HG02759 (cell line): Measurements from ENCODE around the gene TTC6.
"Not testable (repeated sequence)": the region's sequence is repeated elsewhere in the genome, so short reads cannot be mapped to it uniquely, and the experiment has no call there.

Source experiments
- ATAC-seq: cut with Tn5 transposase; IDR thresholded peaks from one replicate; pipeline ENCODE4 v1.9.1; 2021; ENCODE audit warnings: mild to moderate bottlenecking, moderate library complexity; ENCODE audit not compliant: unreplicated experiment

Gene TTC6, protein sequence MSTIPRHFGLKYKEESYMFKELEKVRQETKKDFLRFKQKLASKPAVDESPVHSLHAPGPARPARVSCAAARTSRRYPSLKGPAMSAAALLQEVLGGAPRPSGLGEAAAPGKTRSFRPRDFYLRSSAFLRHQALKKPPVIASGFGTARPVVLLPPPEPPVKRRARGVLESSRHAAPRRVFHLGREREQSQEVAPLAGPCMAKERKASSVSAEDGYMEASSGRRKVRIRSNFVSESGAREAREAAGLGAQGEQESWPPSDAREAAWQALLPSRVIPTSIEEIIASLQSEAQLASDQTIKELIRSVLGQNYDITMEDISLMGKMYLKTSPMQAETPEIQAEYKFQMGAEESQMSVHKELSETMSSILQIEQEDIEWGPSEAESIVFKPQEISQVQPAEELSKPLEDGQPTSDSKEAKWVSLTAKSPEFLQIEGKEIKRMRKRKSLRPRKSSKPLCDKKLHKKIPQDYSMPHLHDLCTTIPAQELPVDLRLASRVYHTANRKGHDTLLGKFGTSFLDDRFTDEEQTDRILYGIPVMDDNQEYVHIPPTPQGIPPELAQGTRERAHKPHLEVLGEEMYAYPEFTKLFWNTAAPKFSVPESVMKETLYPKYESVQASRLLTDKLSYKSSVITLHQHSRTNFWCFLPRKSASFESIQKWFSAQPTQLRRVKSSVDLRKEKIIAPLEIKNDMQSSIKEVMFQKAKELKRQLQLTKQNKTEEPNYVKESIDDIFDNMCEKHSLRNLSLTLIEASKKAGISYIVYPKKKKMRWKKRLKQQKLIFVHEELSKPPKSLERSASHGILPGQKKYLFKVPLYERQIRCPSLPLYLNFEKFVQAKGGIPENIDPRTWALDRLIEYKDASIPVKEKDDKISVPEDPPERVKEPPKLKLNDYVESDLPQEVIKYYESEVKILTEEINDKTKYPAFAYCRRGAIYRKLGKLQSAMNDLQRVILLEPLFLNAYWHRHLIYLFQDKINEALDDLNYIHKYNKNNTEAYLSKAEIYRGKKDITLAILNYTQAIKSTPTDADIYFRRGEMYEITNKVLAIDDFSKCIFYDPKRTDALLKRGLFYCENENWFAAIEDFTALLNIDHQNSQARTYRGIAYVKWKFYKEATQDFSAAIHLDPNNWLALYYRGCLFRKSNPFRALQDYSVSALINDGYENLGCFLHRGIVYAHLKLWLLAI (N-terminal part only)

DNA sequence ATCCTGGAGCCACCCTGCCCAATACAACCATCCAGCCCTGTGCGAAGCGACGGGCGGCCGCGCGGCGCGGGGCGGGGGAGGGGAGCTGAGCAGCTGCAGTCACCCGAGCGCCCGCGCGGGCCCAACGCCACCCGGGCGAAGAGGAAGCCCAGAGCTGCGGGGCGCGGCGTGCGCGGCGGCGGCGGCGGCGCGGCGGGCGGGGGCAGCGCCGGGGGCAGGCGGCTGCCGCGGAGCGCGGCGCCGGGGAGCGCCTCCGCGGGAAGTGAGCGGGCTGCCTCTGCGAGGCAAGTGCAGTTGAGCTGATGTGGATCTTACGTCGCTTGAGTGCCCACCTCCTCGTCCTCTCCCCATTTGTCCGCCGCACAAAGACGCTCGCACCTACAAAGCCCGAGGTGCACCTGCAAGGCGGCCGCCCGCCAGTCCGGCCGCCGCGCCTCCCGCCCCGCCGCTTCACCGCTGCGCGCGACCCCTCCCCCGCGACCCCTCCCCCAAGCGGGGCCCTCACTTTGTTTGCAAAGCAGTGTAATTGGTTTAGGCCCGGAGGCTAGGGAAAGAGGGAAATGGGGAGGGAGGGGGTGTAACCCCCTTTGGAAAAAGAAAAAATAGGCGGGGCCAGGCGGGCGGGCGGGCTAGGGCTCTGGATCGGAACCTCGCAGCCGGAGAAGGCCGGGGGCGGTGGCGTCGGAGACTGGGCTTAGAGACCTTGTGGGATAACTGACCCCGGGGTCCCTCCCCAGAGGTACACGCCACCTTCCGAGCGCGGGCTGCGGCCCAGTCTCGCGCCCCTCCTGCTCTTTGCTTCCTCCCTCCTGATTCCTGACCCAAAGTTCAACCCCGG lies at the start of gene TTC6, which contains the start of gene FOXA1:
TTC6 (plus strand) TSS at position 659 of the 838 bp plus-strand sequence. CDS start 26,436 bp downstream, outside the sequence.
FOXA1 (minus strand) TSS at position 279 of the 838 bp plus-strand sequence; CDS start at position 2, 277 bp downstream.
- no peak for ATAC-seq

DNA sequence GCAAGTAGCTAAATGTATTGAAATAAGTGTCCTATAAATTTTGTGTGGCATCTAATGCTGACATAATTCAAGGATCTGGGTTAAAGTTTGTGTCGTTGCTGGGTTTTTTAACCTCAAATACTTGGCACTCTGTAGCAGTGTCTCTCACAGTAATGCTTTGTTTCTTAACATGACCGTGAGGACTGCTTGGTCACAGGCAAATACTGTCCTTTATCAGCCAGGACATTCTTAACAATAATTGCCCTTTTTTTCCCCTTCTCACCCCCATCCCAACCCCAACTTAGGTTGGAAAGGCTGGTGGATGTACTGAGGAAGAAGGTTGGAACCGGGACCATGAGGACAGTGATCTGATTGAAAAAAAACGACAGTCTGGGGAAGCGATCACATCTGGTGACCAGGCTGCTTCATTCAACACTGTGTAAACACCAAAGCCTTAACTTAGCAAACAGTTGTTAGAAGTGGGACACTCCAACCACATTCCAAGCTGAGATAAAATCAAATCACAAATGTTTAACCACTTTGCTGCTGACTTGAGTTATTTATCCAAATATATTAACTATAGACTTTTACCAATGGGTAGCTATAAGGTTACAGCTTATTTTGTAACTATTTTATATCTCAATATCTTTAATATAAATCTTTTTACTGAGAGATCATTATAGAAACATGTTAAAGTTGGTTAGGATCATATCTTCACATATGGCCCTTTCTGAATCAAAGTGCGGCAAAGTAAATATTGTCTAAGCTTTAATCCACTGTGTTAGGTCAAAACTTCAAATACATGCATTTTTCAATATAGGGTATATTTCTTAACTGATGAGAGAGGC lies 48.6 kb upstream of the TTC6 start:
- ATAC-seq, result no peak

DNA sequence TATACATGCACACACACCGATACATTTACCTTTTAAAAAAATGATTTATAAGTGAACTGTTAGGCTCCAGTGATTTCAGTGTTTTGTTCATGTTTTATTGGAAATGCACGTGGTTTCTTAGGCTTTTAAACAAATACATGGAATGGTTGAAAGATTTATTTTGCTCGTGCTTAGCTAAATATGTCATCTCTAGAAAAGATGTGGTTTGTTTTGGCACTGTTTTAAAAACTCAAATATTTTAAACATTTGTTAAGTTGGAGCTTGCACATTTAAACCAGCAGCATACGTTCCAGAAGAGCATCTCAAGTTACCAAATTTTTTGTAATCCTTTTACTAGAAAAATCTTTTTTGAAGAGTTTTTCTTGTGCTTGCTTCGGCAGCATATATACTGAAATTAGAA lies 44.9 kb upstream of the TTC6 start:
- ATAC-seq, result no peak

DNA sequence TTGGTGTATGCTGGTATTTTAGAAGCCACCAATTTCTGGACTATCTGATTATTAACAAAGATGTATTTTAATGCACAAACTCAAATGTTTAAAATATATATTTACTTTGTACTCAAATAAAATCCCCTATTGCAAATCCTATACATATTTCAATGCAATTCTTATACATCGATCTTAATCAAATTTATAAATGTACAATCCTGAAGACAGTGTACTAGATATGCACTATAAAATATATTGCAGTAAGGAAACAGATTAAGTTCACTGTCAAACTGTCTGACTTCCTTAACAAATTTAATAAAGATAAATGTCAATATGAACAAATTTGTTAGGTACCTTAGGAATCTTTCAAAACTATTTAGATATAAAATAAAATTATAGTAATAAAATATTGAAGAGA lies 44.3 kb upstream of the TTC6 start:
- no peak for ATAC-seq

DNA sequence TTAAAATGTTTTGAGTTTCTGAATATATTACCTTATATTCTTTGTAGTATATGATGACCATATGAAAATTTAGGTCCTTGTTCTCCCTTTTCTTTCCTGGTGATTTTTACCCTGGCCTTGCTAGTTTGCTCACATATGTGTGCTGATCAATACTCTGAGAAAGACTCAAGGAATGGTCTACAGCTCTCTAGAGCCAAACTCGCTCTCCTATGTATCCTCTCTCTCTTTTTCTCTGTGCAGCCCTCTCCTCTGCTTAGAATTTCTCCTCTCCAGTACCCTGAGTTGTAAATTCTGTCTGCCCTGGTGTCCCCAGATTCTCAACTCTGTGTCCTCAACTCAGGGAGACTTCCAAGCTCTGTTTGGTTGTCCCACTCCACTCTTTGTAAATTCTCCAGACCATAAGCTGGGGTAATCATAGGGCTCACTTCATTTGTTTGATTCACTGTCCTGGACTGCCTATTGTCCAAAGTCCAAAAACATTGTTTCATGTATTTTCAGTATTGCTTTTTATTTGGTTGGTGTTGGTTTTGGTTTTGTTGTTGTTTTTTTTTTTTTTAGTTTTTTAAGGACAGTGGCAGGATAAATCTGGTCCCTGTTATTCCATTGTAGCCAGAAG lies 41.4 kb upstream of the TTC6 start:
- no peak for ATAC-seq

DNA sequence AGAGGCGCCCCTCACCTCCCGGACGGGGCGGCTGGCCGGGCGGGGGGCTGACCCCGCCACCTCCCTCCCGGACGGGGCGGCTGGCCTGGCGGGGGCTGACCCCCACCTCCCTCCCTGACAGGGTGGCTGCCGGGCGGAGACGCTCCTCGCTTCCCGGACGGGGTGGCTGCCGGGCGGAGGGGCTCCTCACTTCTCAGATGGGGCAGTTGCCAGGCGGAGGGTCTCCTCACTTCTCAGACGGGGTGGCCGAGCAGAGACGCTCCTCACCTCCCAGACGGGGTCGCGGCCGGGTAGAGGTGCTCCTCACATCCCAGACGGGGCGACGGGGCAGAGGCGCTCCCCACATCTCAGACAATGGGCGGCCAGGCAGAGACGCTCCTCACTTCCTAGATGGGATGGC lies 39.8 kb upstream of the TTC6 start:
- ATAC-seq, result not testable (repeated sequence)

DNA sequence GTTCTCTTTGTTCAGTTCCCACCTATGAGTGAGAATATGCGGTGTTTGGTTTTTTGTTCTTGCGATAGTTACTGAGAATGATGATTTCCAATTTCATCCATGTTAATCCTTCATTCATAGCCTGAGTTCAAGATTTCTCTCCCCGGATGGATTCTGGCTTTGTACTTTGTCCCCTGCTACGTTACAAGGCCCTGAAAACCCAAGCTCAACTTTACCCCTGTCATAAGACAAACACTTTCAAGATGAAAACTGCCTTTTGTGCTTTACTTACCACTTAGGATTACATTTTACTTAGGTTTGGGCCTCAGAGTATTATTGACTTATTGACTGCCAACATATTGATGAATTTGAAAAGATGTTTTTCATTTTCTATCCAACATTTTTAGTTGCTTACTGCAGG lies 36.7 kb upstream of the TTC6 start:
- ATAC-seq, result no peak

DNA sequence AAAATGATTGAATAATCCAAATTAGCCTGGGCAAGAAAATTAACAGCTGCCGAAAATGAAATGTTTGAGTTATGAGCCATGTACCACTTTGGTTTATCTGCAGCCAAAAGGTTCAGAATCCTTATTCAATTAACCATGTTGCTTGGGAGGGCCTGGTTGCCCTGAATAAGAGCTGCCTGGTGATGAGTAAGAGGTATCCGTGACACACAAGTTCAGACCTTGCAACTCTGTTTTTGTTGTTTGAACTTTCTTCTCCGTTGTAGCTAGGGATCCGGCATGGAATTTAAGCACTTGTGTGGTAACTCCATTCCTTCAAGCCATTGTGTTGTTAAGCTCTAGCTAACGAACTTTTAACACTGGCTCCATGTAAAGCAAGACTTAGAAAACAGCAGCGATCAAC lies 36.0 kb upstream of the TTC6 start:
- ATAC-seq, result no peak

DNA sequence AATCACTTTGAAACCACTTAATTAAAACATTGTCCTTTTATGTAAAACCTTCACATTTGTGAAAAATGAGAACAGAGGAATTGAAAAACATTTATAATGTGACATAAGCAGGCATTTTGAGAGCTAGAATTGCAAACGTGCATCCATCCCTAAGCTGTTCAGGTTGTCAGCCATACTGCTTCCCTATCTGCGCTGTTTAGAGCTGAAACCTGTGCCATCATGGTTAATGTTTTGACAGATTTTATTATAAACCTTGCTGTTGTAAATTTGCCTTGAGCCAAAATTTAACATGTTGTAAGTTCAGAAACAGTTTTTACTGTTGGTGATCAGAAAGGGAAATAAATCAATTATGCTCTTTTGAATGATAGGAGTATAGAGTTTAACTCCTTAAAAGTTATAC lies 32.2 kb upstream of the TTC6 start:
- no peak for ATAC-seq

DNA sequence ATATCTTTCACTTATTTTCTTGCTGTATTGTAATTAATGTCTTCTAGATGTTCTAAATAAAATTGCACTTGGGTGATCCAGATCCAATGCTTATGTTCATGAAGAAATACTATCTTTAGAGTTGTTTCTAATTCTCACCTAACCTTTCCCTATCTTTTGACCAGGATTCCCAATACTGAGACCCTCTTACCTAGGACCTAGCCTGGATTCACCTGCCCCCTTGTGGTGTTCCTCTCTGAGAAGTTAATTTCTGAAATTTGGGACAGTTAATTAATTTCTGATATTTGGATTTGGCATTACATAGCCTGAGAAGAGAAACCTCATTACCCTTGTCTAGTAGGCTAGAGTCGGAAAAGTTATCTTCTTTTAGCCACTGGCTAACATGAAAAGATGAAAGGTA lies 29.9 kb upstream of the TTC6 start:
- no peak for ATAC-seq

DNA sequence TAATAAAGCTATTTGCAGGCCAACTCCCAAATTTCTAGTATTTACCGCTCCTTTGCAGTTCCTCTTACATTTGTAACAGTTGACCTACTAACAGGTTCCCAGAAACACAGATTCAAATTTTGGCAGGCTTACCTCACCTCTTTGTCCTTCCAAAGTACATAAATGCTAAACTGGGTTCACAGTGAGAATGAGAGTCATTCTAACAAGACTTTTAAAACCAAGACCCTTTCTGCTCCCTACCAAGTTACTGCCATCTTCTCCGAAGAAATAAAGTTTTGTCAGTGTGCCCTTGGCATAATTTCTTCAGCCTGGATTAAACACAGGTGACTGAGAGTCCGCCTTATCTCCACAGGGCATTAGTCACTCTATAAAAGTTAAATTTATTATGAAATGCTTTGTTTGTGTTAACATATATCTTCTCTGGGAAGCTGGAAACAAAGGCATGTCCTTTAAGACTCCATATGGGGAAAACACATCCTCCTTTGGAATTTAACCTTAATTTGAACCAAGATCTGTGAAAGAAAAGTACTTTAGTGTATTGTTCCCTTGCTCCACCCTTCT lies 28.5 kb upstream of the TTC6 start:
- no peak for ATAC-seq

DNA sequence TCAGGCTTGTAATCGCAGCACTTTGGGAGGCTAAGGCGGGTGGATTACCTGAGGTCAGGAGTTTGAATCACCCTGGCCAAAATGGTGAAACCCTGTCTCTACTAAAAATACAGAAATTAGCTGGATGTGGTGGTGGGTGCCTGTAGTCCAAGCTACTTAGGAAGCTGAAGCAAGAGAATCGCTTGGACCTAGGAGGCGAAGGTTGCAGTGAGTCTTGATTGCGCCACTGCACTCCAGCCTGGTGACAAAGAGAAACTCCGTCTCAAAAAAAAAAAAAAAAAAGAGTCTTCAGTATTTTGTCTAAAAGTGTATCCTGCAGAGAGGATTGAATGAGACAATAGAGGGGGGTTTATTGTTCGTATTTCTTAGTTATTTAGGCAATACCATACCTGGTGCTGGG lies 25.7 kb upstream of the TTC6 start:
- ATAC-seq, result no peak

DNA sequence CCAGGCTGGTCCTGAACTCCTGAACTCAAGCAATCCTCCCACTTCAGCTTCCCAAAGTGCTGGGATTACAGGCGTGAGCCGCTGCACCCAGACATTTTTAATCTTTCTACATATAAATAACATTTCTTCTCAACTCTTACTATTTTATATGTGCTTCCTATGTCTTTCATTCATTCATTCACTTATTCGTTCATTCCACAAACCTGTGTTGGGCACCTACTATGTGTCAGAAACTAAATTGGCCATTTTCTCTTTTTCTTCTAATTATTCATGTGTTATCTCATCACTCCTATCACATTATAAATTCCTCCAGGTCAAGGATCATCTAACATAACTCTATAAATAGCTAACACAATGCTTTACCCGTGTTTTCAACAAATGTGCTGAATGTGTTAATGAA lies 24.0 kb upstream of the TTC6 start:
- no peak for ATAC-seq

DNA sequence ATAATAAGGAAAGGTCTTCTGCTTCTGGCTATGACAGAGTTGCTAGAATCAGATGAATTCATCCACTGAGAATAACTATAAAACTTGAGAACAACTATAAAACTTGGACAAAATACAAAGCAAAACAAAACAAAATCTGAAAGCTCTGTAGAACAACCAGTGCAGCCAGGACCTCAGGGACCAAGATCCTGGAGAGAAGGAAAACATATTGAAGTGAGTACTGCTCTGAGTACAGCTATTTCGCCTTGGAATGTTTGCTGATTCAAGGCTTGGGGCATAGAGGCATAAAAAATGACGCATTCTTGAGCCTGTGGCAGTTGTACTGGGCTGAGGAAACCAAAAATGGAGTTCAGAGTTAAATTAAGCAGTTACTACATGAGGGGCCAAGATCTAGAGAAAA lies 22.1 kb upstream of the TTC6 start:
- ATAC-seq, result no peak

DNA sequence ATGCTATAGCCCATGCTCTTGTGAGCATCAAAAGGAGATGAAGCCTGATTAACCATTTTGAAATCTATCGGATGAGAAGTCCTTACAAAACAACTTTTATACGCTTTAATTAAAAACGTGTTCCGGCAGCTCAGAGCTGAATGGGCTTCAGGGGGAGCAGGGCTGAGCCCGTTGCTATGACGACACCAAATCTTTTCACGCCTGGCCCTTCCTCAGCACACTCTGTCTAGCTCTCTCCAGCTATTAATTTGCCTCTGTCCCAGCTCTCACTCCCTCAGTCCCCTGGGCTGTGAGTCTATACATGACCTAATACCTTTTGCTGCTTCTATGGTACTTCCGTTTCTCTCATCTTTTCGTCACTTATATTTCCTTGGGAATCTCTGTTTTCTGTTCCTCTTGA lies 16.2 kb upstream of the TTC6 start:
- no peak for ATAC-seq

DNA sequence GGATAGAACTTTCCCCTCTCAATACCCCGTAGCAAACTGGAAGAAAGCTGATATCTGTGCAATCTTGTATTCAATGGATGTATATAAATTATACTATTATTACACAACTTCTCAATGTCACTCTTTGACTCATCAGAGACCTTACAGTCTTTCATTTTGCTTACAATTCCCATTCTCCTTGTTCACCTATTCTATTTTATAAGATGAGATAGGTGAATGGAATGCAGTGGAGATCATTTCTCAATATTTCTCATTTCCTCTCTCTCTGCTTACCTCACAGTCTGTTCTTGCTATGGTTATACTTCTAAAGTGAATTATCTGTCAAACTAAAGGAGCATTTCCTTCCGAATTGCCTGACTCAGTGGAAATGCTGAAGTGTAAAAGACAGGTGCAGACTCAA lies 15.3 kb upstream of the TTC6 start:
- ATAC-seq, result no peak

DNA sequence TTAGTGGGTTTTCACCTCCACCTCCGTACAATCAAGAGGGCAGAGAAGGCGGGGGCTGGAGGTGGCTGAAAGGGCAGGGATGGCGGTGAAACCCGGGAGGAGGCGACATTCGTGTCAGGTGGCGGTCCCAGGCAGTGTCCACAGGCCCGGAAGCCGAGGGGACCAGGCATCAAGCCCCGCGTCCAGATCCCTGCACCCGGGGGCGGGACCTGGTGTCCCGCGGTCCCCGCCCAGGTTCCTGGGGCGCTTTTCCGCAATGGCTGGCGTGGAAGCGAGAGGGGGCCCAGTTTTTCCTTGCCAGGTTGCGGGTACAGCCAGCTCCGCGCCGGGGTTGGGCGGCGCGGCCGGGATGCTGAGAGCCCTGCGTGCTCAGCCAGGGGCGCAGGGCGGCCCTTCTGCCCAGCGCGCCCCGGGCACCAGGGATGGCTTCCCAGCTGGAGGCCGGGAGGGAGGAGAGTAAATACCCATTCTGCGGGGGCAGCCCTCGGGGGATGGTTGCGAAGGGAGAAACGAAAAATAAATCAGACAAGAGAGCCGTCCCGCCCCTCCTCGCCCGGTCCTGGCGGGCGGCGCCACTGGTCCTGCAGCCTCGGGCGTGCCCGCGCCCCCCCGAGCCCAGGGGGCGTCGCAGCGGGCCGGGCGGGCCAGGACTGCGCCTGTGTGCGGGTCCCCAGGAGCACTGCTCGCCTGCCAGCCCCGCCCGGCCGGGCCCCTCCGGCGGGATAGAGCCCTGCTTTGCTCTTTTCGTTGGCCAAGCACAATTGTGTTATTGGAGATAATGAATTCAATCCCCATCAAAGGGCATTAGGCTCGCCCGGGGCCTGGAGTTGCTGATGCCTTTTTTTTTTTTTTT lies 11.8 kb upstream of the TTC6 start:
- no peak for ATAC-seq
